Stimulated activated CD4-positive, alpha-beta T cell treated with anti-CD3 and anti-CD28 coated beads, Interleukin-15, amount 100 ng/mL, for 48 hours (primary cell): ENCODE data around the gene GADD45GIP1.
"Not testable (repeated sequence)": the region's sequence is repeated elsewhere in the genome, so short reads cannot be mapped to it uniquely, and the experiment has no call there.

Source experiments
- DNase-seq, 2 donors: peaks; one replicate each; pipeline ENCODE4 v3.0.0-alpha.2; 2020; ENCODE audit warnings: low read depth in 2 of 2

GADD45GIP1 gene

GRCh38 chr19:12957389-12957952 is 448 bp upstream of the GADD45GIP1 start:
- DNase-seq: not testable (repeated sequence)

DNA sequence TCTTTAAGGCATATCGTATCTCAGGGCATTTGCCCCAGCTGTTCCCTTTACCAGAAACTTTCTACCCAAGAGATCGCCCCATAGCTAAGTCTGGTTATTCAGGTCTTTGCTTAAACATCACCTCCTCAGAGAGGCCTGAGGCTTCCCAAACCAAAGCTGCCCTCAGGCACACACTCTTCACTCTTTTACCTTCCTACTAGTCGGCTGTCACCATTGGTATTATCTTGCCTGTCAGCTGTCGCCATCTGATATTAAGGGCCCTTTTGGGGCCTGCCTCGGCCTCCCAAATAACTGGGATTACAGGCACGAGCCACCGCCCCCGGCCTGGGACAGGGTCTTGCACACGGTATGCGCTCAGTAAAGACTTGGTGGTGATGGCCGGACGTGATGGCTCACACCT is 1.0 kb downstream of the GADD45GIP1 start:
- no peak for DNase-seq

GRCh38 chr19:12955575-12955974 is 1.4 kb downstream of the GADD45GIP1 start:
- DNase-seq: not testable (repeated sequence)

GRCh38 chr19:12954612-12954962 is 2.4 kb downstream of the GADD45GIP1 start:
- no peak for DNase-seq

GRCh38 chr19:12953799-12954611 is 3.0 kb downstream of the GADD45GIP1 start:
- DNase-seq: no peak

DNA sequence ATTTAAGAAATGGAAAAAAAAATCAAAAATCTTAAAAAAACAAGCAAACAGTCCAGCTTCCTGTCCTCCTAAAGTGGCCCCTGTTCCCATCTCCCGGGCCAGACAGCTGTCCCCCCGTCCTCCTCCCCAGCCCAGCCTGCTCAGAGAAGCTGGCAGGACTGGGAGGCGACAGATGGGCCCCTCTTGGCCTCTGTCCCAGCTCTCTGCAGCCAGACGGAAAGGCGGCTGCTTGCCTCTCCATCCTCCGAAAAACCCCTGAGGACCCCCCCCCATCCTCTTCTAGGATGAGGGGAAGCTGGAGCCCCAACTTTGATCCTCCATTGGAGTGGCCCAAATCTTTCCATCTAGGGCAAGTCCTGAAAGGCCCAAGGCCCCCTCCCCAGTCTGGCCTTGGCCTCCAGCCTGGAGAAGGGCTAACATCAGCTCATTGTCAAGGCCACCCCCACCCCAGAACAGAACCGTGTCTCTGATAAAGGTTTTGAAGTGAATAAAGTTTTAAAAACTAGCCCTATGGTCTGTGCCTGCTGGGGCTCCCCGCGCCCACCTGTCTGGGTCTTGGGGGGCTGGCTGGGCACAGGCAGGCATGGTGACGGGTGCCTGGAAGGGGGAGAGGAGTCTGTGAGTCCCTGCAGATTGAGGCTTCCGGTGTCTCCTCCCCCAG is 3.8 kb downstream of the GADD45GIP1 start:
- no peak for DNase-seq

GRCh38 chr19:12952488-12953137 is 4.4 kb downstream of the GADD45GIP1 start:
- no peak for DNase-seq

GRCh38 chr19:12952050-12952449 is 5.0 kb downstream of the GADD45GIP1 start:
- DNase-seq: not testable (repeated sequence)

- DNase-seq: no peak
Observed at GRCh38 chr19:12949363-12950283, 7.4 kb downstream of the GADD45GIP1 start.

- DNase-seq: no peak
Observed at GRCh38 chr19:12948612-12949362, 8.2 kb downstream of the GADD45GIP1 start.

GRCh38 chr19:12947702-12948611 is 9.1 kb downstream of the GADD45GIP1 start:
- no peak for DNase-seq

- DNase-seq: no peak
Observed at GRCh38 chr19:12946731-12947496, 10.1 kb downstream of the GADD45GIP1 start.

- peak in 1 of 2 donors; percentile 36 for DNase-seq
Observed at GRCh38 chr19:12946092-12946721, 10.8 kb downstream of the GADD45GIP1 start.

DNA sequence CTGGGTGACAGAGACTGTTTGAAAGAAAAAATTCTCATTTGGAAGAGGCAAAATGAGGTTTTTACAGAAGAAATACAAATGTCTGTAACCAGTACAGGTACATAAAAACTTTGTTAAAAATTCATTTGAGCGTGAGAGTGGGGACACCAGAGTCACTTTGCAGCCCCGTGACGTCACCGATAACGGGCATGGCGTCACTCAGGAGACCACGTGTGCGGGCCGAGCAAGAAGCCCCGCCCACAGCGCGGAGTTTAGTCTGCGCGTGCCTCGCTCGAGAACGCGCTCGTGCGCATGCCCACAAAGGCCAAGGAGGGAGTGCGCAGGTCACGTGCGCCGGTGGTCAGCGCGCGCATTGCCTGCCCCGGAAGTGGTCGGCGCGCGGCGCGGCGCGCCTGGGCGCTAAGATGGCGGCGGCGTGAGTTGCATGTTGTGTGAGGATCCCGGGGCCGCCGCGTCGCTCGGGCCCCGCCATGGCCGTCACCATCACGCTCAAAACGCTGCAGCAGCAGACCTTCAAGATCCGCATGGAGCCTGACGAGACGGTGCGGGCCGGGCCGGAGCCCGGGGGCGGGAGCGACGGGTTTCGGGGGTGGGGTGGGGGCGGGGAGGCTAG is 11.4 kb downstream of the GADD45GIP1 start, which contains the start of gene RAD23A:
RAD23A (plus strand) TSS at position 384 of the 613 bp plus-strand sequence; CDS start at position 471, 87 bp downstream.
- DNase-seq: peak; percentile 97 to 99

- no peak for DNase-seq
Observed at GRCh38 chr19:12944104-12944674, 12.8 kb downstream of the GADD45GIP1 start.

DNA sequence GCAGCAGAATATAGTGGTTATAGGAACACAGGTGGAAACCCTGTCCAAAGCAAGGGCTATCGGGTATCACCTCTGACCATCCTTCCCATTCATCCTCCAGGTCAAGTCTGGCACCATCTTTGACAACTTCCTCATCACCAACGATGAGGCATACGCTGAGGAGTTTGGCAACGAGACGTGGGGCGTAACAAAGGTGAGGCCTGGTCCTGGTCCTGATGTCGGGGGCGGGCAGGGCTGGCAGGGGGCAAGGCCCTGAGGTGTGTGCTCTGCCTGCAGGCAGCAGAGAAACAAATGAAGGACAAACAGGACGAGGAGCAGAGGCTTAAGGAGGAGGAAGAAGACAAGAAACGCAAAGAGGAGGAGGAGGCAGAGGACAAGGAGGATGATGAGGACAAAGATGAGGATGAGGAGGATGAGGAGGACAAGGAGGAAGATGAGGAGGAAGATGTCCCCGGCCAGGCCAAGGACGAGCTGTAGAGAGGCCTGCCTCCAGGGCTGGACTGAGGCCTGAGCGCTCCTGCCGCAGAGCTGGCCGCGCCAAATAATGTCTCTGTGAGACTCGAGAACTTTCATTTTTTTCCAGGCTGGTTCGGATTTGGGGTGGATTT is 13.5 kb downstream of the GADD45GIP1 start:
- DNase-seq: no peak

GRCh38 chr19:12940897-12941296 is 16.1 kb downstream of the GADD45GIP1 start:
- no peak for DNase-seq
